PC-9 (cell line): ENCODE results near the gene OR4B1. TPM values are rescaled to one million over a fixed set of nuclear protein-coding genes. Genes with fewer than 3 reads are reported as not detected.
A peak's percentile ranks its signal among the peaks of the same experiment; 100 is the strongest.

Experiments
- BruUV-seq: library from RNA; stranded (reverse); fragments of 400-500 nt; replicated peaks from 2 replicates; lab custom pipeline; 2021; lab: Mats Ljungman, UMichigan
- CTCF ChIA-PET: fragments of 300-600 bp; sonication (Branson Sonifier 250); formaldehyde crosslinking; loops from one replicate; lab custom pipeline; 2022; ENCODE audit warnings: antibody characterized with exemption; lab: Charles Lee
- POLR2A ChIA-PET: fragments of 300-600 bp; sonication (Branson Sonifier 250); formaldehyde crosslinking; loops from one replicate; lab custom pipeline; 2022; ENCODE audit warnings: antibody characterized with exemption; ENCODE audit not compliant: unreplicated experiment; lab: Charles Lee
- DNase-seq, 2 experiments: peaks; one replicate each; pipeline versions ENCODE4 v3.0.0 to v3.0.0-alpha.2; 2015 to 2022; ENCODE audit warnings: mixed read lengths in 1 of 2
- H2AFZ ChIP-seq: fragments of 200-600 bp; sonication (generic); 2 replicates; pipeline ENCODE4 v1.8.1; 2017; ENCODE audit warnings: antibody characterized with exemption
- H3F3A ChIP-seq: fragments of 200-600 bp; sonication (generic); 2 replicates; pipeline ENCODE4 v1.8.1; 2017; ENCODE audit warnings: antibody characterized with exemption, mild to moderate bottlenecking, low read depth; ENCODE audit not compliant: insufficient read depth
- H3K27ac ChIP-seq: fragments of 200-600 bp; sonication (generic); 2 replicates; pipeline ENCODE4 v1.6.1; 2016; ENCODE audit warnings: mixed run types
- H3K27me3 ChIP-seq: fragments of 200-600 bp; sonication (generic); 2 replicates; pipeline ENCODE4 v1.6.1; 2016; ENCODE audit warnings: low read depth, mixed run types; ENCODE audit not compliant: insufficient read depth
- H3K36me3 ChIP-seq: fragments of 200-600 bp; sonication (generic); 2 replicates; pipeline ENCODE4 v1.6.1; 2016; ENCODE audit warnings: low read depth, mixed run types
- H3K4me1 ChIP-seq: fragments of 200-600 bp; sonication (generic); replicated peaks from 2 replicates; pipeline ENCODE4 v1.6.1; 2016; ENCODE audit warnings: mixed run types; ENCODE audit not compliant: insufficient read depth
- H3K4me2 ChIP-seq: fragments of 200-600 bp; sonication (generic); 2 replicates; pipeline ENCODE4 v1.6.1; 2017; ENCODE audit warnings: mixed run types
- H3K4me3 ChIP-seq: fragments of 200-600 bp; sonication (generic); 2 replicates; pipeline ENCODE4 v1.6.1; 2016; ENCODE audit warnings: mixed run types
- H3K79me2 ChIP-seq: fragments of 200-600 bp; sonication (generic); 2 replicates; pipeline ENCODE4 v1.6.1; 2017; ENCODE audit warnings: low read depth, mixed run types
- H3K9me2 ChIP-seq: fragments of 200-600 bp; sonication (generic); 2 replicates; pipeline ENCODE4 v1.8.1; 2017; ENCODE audit warnings: mild to moderate bottlenecking; ENCODE audit not compliant: insufficient read depth
- H3K9me3 ChIP-seq: fragments of 200-600 bp; sonication (generic); 2 replicates; pipeline ENCODE4 v1.8.1; 2016; ENCODE audit warnings: low read depth; ENCODE audit not compliant: insufficient read depth
- H4K20me1 ChIP-seq: fragments of 200-600 bp; sonication (generic); 2 replicates; pipeline ENCODE4 v1.8.1; 2017; ENCODE audit not compliant: insufficient read depth
- EZH2 ChIP-seq: fragments of 200-600 bp; sonication (generic); IDR thresholded peaks from 2 replicates; pipeline ENCODE4 v1.8.0; 2017; ENCODE audit warnings: antibody characterized with exemption, low read depth
- intact Hi-C: fragments of 100-400 bp; cut with micrococcal nuclease; formaldehyde crosslinking; loops from one replicate; pipeline ENCODE4 v1.10.0; 2022; ENCODE audit not compliant: unreplicated experiment
- total RNA-seq: library from RNA; stranded (reverse); gene quantifications from 2 replicates; pipeline ENCODE4 v1.2.3, GENCODE V29; 2021
- TF ChIP-seq, protein P1 (sequence below): fragments of 200-600 bp; sonication (generic); conservative IDR thresholded peaks from 2 replicates; pipeline ENCODE4 v1.6.1; 2017; ENCODE audit warnings: mixed run types, antibody characterized with exemption, mild to moderate bottlenecking, moderate library complexity

OR4B1 gene
- total RNA-seq, 1 experiment from 2014 or later: not detected

DNA sequence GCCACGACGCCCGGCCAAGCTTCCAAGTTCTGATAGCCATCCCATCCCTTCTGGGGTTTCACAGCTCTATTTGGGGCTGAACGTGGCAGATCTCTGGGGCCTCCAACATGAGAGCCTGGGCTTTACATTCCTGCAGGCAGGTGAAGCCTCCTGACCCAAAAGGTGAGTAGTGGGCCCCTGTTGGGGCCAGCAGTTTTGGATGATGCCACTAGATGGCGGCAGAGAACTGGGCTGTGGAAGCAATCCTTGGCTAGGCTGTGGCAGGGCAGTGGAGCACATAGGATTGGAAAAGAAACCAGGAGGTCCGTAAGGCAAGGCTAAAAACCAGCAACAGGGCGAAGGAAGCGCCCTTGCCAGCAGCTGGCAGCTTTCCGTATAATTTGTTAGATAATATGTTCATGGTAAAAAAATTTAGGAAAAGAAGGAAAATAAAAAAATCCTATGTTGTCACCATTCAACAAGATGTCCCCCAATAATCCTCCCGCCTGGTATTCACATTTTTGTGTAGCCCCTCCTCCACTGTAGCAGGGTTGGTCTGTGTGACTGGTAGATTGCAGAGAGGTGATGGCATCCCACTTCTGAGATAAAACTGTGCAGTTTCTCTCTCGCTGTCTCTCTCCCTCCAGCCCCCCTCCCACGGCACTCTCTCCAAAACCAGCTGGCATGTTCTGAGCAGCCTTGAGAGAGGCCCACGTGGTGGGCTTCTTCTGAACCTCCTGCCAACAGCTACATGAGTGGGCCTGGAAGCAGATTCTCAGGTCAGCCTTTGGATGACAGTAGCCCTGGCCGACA lies 43.6 kb upstream of the OR4B1 start:
- Histone ChIP-seq H3F3A (peaks cover 21% of the 10 kb centered on the region), H3K9me3 (no peaks in the 10 kb centered on the region), H4K20me1 (peaks cover 5% of the 10 kb centered on the region; the same call in 1 of the 2 replicates), H3K27ac (no peak overlapping the region), H3K4me3 (no peak overlapping the region), H2AFZ (no peak overlapping the region), H3K4me1 (no peaks in the 10 kb centered on the region), H3K36me3 (no peaks in the 10 kb centered on the region), H3K4me2 (no peak overlapping the region), H3K79me2 (no peaks in the 10 kb centered on the region), H3K9me2 (no peaks in the 10 kb centered on the region), H3K27me3 (no peaks in the 10 kb centered on the region)
- DNase-seq: peak; percentile 55 to 58
- TF ChIP-seq, protein P1, sequence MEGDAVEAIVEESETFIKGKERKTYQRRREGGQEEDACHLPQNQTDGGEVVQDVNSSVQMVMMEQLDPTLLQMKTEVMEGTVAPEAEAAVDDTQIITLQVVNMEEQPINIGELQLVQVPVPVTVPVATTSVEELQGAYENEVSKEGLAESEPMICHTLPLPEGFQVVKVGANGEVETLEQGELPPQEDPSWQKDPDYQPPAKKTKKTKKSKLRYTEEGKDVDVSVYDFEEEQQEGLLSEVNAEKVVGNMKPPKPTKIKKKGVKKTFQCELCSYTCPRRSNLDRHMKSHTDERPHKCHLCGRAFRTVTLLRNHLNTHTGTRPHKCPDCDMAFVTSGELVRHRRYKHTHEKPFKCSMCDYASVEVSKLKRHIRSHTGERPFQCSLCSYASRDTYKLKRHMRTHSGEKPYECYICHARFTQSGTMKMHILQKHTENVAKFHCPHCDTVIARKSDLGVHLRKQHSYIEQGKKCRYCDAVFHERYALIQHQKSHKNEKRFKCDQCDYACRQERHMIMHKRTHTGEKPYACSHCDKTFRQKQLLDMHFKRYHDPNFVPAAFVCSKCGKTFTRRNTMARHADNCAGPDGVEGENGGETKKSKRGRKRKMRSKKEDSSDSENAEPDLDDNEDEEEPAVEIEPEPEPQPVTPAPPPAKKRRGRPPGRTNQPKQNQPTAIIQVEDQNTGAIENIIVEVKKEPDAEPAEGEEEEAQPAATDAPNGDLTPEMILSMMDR: peak; percentile 98
- TF ChIP-seq EZH2: no peak
- ChIA-PET POLR2A (no interaction called here), CTCF (interaction anchor here (0.6 kb wide), 1 partner anchor 1822 kb away, joined by 11 read pairs; no protein-coding TSS in a partner anchor)
- intact Hi-C loops: loop anchor here (2.0 kb wide), 1 partner anchor 1822 kb away; no protein-coding TSS in a partner anchor
- BruUV-seq: no TSS peak

DNA sequence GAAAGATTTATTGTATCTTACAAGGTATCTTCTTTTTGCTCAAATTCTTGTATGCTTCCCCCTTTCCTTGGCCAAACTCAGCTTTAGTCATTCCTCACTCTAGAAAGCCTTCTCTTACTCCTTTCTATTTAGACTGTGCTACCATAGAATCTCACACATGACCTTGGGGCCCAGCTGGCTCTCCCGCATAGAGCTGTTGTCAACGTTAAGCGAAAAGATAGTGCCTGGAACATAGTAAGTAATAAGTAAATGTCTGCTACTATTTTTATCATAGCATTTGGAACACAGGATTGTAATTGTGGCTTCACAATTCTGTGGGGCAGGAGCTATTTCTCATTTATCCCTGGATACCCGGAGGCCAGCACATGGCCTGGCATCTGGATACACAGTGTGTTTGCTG lies 38.9 kb upstream of the OR4B1 start:
- no peak overlapping the region for H3K4me2 ChIP-seq
- H3K9me3 ChIP-seq: no peaks in the 10 kb centered on the region
- no peaks in the 10 kb centered on the region for H3K79me2 ChIP-seq
- TF ChIP-seq, protein P1: no peak
- no peak for TF ChIP-seq EZH2
- no peak overlapping the region for H2AFZ ChIP-seq
- ChIA-PET POLR2A (no interaction called here), CTCF (no interaction called here)
- no peaks in the 10 kb centered on the region; the same call in 1 of the 2 replicates for H3F3A ChIP-seq
- no peaks in the 10 kb centered on the region for H3K4me1 ChIP-seq
- BruUV-seq: no TSS peak
- H3K9me2 ChIP-seq: no peaks in the 10 kb centered on the region
- intact Hi-C loops: no loop called here
- DNase-seq: no peak
- no peaks in the 10 kb centered on the region for H4K20me1 ChIP-seq
- no peak overlapping the region for H3K4me3 ChIP-seq
- H3K36me3 ChIP-seq: no peaks in the 10 kb centered on the region
- H3K27ac ChIP-seq: no peak overlapping the region
- no peaks in the 10 kb centered on the region for H3K27me3 ChIP-seq

DNA sequence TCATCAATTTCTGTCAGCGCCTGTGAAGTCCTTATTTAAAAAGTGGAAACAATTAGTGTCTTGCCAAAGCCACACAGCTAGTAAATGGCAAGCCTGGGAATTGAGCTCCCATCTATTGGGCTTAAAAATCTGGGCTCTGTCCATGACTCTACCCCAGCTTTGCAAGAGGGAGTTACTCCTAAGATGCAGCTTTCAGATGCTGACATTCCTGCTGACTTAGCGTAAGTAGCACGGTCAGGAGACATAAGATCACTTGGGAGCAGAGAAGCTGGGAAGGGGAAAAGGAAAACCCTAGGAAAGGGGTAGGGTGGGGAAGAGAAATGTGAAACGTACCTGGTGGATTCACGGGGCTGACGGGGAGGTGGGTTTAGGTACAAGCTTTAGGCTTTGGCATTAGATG lies 36.0 kb upstream of the OR4B1 start:
- TF ChIP-seq EZH2: no peak
- TF ChIP-seq, protein P1: no peak
- Histone ChIP-seq H3K27me3 (no peaks in the 10 kb centered on the region), H3K9me3 (no peaks in the 10 kb centered on the region), H3K27ac (no peak overlapping the region), H2AFZ (0 out of 2 replicates have a peak overlapping the region, but pooled peaks have one; percentile 4), H3F3A (no peaks in the 10 kb centered on the region), H3K4me3 (no peak overlapping the region), H3K4me1 (no peaks in the 10 kb centered on the region), H3K9me2 (no peaks in the 10 kb centered on the region), H3K36me3 (no peaks in the 10 kb centered on the region), H3K79me2 (no peaks in the 10 kb centered on the region), H4K20me1 (no peaks in the 10 kb centered on the region), H3K4me2 (no peak overlapping the region)
- no peak for DNase-seq
- no TSS peak for BruUV-seq
- CTCF ChIA-PET: interaction anchor here (0.5 kb wide), 1 partner anchor 9 kb away, joined by 15 read pairs; no protein-coding TSS in a partner anchor
- intact Hi-C loops: no loop called here
- POLR2A ChIA-PET: no interaction called here
